IMR-90 (cell line): ENCODE data around the gene UBE2QL1. TPM values are rescaled to one million over a fixed set of nuclear protein-coding genes. Genes with fewer than 3 reads are reported as not detected.

ENCODE experiments used
- ATAC-seq: fragments of 200-7000 bp; cut with Tn5 transposase; 2 replicates; pipeline ENCODE4 v1.9.1; 2020; ENCODE audit warnings: low read depth, mild to moderate bottlenecking, moderate library complexity
- BruUV-seq: library from RNA; stranded (reverse); fragments of 400-500 nt; replicated peaks from 2 replicates; lab custom pipeline; 2021; lab: Mats Ljungman, UMichigan
- CTCF ChIA-PET: fragments of 300-600 bp; formaldehyde crosslinking; extraction: SDS; loops from one replicate; lab custom pipeline; 2021; ENCODE audit warnings: antibody characterized with exemption; lab: Yijun Ruan, JAX
- POLR2A ChIA-PET: fragments of 300-600 bp; sonication (Branson Sonifier 250); formaldehyde crosslinking; loops from one replicate; lab custom pipeline; 2022; ENCODE audit warnings: antibody characterized with exemption; ENCODE audit not compliant: unreplicated experiment; lab: Charles Lee
- DNase-seq: peaks from one replicate; pipeline ENCODE4 v3.0.0; 2013
- H2AFZ ChIP-seq: replicated peaks from 2 replicates; pipeline ENCODE3; 2013; ENCODE audit warnings: low read length, mild to moderate bottlenecking; ENCODE audit not compliant: poor library complexity
- H2AK5ac ChIP-seq: 2 replicates; pipeline ENCODE4 v1.6.1; 2013; ENCODE audit warnings: low read depth, low read length, inconsistent platforms
- H2AK9ac ChIP-seq: replicated peaks from 2 replicates; pipeline ENCODE3; 2013; ENCODE audit warnings: mild to moderate bottlenecking, low read depth, low read length, moderate library complexity; ENCODE audit not compliant: poor library complexity
- H2BK120ac ChIP-seq: 2 replicates; pipeline ENCODE4 v1.6.1; 2013; ENCODE audit warnings: low read depth, low read length, inconsistent platforms
- H2BK15ac ChIP-seq: 3 replicates; pipeline ENCODE4 v1.6.1; 2013; ENCODE audit warnings: low read depth, low read length, inconsistent platforms
- H2BK20ac ChIP-seq: 2 replicates; pipeline ENCODE4 v1.6.1; 2013; ENCODE audit warnings: low read depth, mild to moderate bottlenecking, inconsistent platforms, low read length, moderate library complexity
- H2BK5ac ChIP-seq: 2 replicates; pipeline ENCODE4 v1.6.1; 2013; ENCODE audit warnings: mild to moderate bottlenecking, low read depth, low read length, inconsistent platforms; ENCODE audit not compliant: poor library complexity, severe bottlenecking
- H3K14ac ChIP-seq: replicated peaks from 2 replicates; pipeline ENCODE4 v1.6.1; 2013; ENCODE audit warnings: low read depth, low read length, inconsistent platforms
- H3K18ac ChIP-seq: 2 replicates; pipeline ENCODE4 v1.6.1; 2013; ENCODE audit warnings: low read depth, low read length, control low read depth
- H3K23ac ChIP-seq: 2 replicates; pipeline ENCODE4 v1.6.1; 2013; ENCODE audit warnings: low read depth, low read length, inconsistent platforms
- H3K27ac ChIP-seq: 2 replicates; pipeline ENCODE4 v1.5.1; 2013; ENCODE audit warnings: mild to moderate bottlenecking, control low read depth, low read length; ENCODE audit not compliant: insufficient read depth
- H3K27me3 ChIP-seq: 2 replicates; pipeline ENCODE4 v1.6.1; 2013; ENCODE audit warnings: low read length; ENCODE audit not compliant: control insufficient read depth, insufficient read depth
- H3K36me3 ChIP-seq: 2 replicates; pipeline ENCODE4 v1.6.1; 2013; ENCODE audit warnings: low read length, mixed read lengths; ENCODE audit not compliant: control insufficient read depth, insufficient read depth
- H3K4ac ChIP-seq: 2 replicates; pipeline ENCODE4 v1.6.1; 2013; ENCODE audit warnings: low read depth, low read length, inconsistent platforms
- H3K4me1 ChIP-seq: 2 replicates; pipeline ENCODE4 v1.6.1; 2013; ENCODE audit warnings: low read length, mixed read lengths; ENCODE audit not compliant: control insufficient read depth, insufficient read depth
- H3K4me2 ChIP-seq: 2 replicates; pipeline ENCODE4 v1.6.1; 2013; ENCODE audit warnings: low read depth, mild to moderate bottlenecking, control low read depth, low read length, moderate library complexity
- H3K4me3 ChIP-seq: 2 replicates; pipeline ENCODE4 v1.5.1; 2013; ENCODE audit warnings: low read depth, mild to moderate bottlenecking, control low read depth, low read length, moderate library complexity; ENCODE audit not compliant: insufficient read depth
- H3K56ac ChIP-seq: 2 replicates; pipeline ENCODE4 v1.6.1; 2013; ENCODE audit warnings: low read length, inconsistent platforms; ENCODE audit not compliant: insufficient read depth; ENCODE audit errors: extremely low read depth
- H3K79me1 ChIP-seq, 2 experiments: 2 replicates each; pipeline ENCODE4 v1.6.1; 2013; ENCODE audit warnings: low read length in 2 of 2, inconsistent platforms in 1 of 2, low read depth in 1 of 2
- H3K9ac ChIP-seq: 2 replicates; pipeline ENCODE4 v1.6.1; 2013; ENCODE audit warnings: low read depth, low read length, control low read depth
- H3K9me1 ChIP-seq: 2 replicates; pipeline ENCODE4 v1.6.1; 2013; ENCODE audit warnings: low read length, inconsistent platforms; ENCODE audit not compliant: insufficient read depth
- H3K9me3 ChIP-seq: 2 replicates; pipeline ENCODE4 v1.6.1; 2013; ENCODE audit warnings: low read length; ENCODE audit not compliant: control insufficient read depth, insufficient read depth
- H4K20me1 ChIP-seq: 2 replicates; pipeline ENCODE4 v1.6.1; 2013; ENCODE audit warnings: low read length, inconsistent platforms; ENCODE audit not compliant: insufficient read depth
- H4K5ac ChIP-seq: 2 replicates; pipeline ENCODE4 v1.6.1; 2013; ENCODE audit warnings: mild to moderate bottlenecking, low read depth, low read length, control low read depth
- H4K8ac ChIP-seq, 2 experiments: 2 replicates each; pipeline ENCODE4 v1.6.1; 2013; ENCODE audit warnings: low read depth in 2 of 2, low read length in 2 of 2, control low read depth in 1 of 2, inconsistent platforms in 1 of 2
- H4K91ac ChIP-seq: 2 replicates; pipeline ENCODE4 v1.6.1; 2013; ENCODE audit warnings: low read depth, low read length, inconsistent platforms; ENCODE audit not compliant: insufficient read depth
- BHLHE40 ChIP-seq: fragments of 150-350 bp; IDR thresholded peaks from 2 replicates; pipeline ENCODE4 v1.6.1; 2016; ENCODE audit warnings: mild to moderate bottlenecking, low read depth, low read length
- CEBPB ChIP-seq: IDR thresholded peaks from 2 replicates; pipeline ENCODE4 v1.6.1; 2012; ENCODE audit warnings: low read depth, low read length, improper control_type of control experiment
- CTCF ChIP-seq: conservative IDR thresholded peaks from 2 replicates; pipeline ENCODE4 v1.5.1; 2012; ENCODE audit warnings: mild to moderate bottlenecking, low read depth, low read length, improper control_type of control experiment
- ELK1 ChIP-seq: fragments of 150-350 bp; IDR thresholded peaks from 2 replicates; pipeline ENCODE4 v1.6.1; 2016; ENCODE audit warnings: low read depth, mild to moderate bottlenecking, low read length, moderate library complexity, borderline replicate concordance
- FOS ChIP-seq: fragments of 150-350 bp; IDR thresholded peaks from 2 replicates; pipeline ENCODE4 v1.6.1; 2016; ENCODE audit warnings: low read depth, low read length
- MAFK ChIP-seq: IDR thresholded peaks from 2 replicates; pipeline ENCODE4 v1.6.1; 2012; ENCODE audit warnings: low read depth, low read length, improper control_type of control experiment
- MAZ ChIP-seq: IDR thresholded peaks from 2 replicates; pipeline ENCODE4 v1.6.1; 2012; ENCODE audit warnings: low read depth, mild to moderate bottlenecking, low read length, improper control_type of control experiment, moderate library complexity, borderline replicate concordance
- MXI1 ChIP-seq: IDR thresholded peaks from 2 replicates; pipeline ENCODE4 v1.6.1; 2012; ENCODE audit warnings: low read depth, mild to moderate bottlenecking, low read length, moderate library complexity, borderline replicate concordance
- NFE2L2 ChIP-seq: fragments of 150-350 bp; IDR thresholded peaks from 2 replicates; pipeline ENCODE4 v1.6.1; 2016; ENCODE audit warnings: low read depth, mild to moderate bottlenecking, low read length
- POLR2A ChIP-seq: IDR thresholded peaks from 2 replicates; pipeline ENCODE4 v1.6.1; 2012; ENCODE audit warnings: mild to moderate bottlenecking, low read depth, low read length
- RAD21 ChIP-seq: IDR thresholded peaks from 2 replicates; pipeline ENCODE4 v1.6.1; 2012; ENCODE audit warnings: low read length, improper control_type of control experiment
- RCOR1 ChIP-seq: IDR thresholded peaks from 2 replicates; pipeline ENCODE4 v1.6.1; 2012; ENCODE audit warnings: mild to moderate bottlenecking, low read length, improper control_type of control experiment; ENCODE audit not compliant: insufficient replicate concordance
- RFX5 ChIP-seq: IDR thresholded peaks from 2 replicates; pipeline ENCODE4 v1.8.0; 2012; ENCODE audit warnings: low read depth, mild to moderate bottlenecking, low read length, moderate library complexity
- SMC3 ChIP-seq: fragments of 150-350 bp; IDR thresholded peaks from 2 replicates; pipeline ENCODE4 v1.6.1; 2016; ENCODE audit warnings: low read depth, mild to moderate bottlenecking, antibody characterized with exemption, low read length, moderate library complexity
- USF2 ChIP-seq: fragments of 150-350 bp; IDR thresholded peaks from 2 replicates; pipeline ENCODE4 v1.6.1; 2017; ENCODE audit warnings: mild to moderate bottlenecking, antibody characterized with exemption, low read length, low read depth
- WGBS, 2 experiments: methylation state at CpG; one replicate each; pipeline versions ENCODE4 v1.1.5 to v1.1.7; 2013; ENCODE audit warnings: missing lambda C conversion rate in 2 of 2; ENCODE audit not compliant: insufficient read length in 1 of 2; ENCODE audit errors: extremely low coverage in 2 of 2; 5-methylcytosine and 5-hydroxymethylcytosine counted together
- dilution Hi-C: fragments of 300-500 bp; cut with HindIII; formaldehyde crosslinking; loops from one replicate; pipeline ENCODE4 v1.14.3; 2018; ENCODE audit warnings: low sequenced_read_pairs; ENCODE audit not compliant: unreplicated experiment
- in situ Hi-C: fragments of 300-500 bp; cut with MboI; formaldehyde crosslinking; loops from 3 replicates; pipeline ENCODE4 v1.14.3; 2019; ENCODE audit warnings: low sequenced_read_pairs, inconsistent platforms, mixed read lengths
- intact Hi-C: fragments of 100-400 bp; cut with micrococcal nuclease; formaldehyde crosslinking; loops from 2 replicates; pipeline ENCODE4 v1.10.0; 2022
- polyA plus RNA-seq, 3 experiments: library from polyadenylated mRNA; depleted of rRNA; stranded (reverse); fragments of >200 nt; gene quantifications; 2 replicates each; pipeline ENCODE4 v1.2.3, GENCODE V29; 2012; ENCODE audit warnings: low replicate concordance in 1 of 3
- total RNA-seq: library from RNA; depleted of rRNA; stranded (reverse); fragments of >200 nt; gene quantifications from 2 replicates; pipeline ENCODE4 v1.2.3, GENCODE V29; 2012

Gene UBE2QL1
- total and polyA plus RNA-seq, 2 of the 4 experiments (the other 2 are of a cell fraction), result not detected

- Histone ChIP-seq H3K9me3 (no peaks in the 10 kb centered on the region), H3K27ac (no peak overlapping the region), H4K8ac (no peak overlapping the region), H3K23ac (no peak overlapping the region), H3K36me3 (no peaks in the 10 kb centered on the region), H3K79me1 (no peaks in the 10 kb centered on the region), H2BK15ac (no peak overlapping the region), H2AK9ac (no peak overlapping the region), H3K4ac (no peak overlapping the region), H2BK120ac (no peak overlapping the region), H3K9ac (no peak overlapping the region), H3K4me3 (no peak overlapping the region), H4K5ac (no peak overlapping the region), H3K14ac (no peak overlapping the region), H3K56ac (no peak overlapping the region), H4K91ac (no peak overlapping the region), H4K20me1 (no peaks in the 10 kb centered on the region), H3K4me1 (no peaks in the 10 kb centered on the region), H2AK5ac (no peak overlapping the region), H3K27me3 (peaks cover 9% of the 10 kb centered on the region), H3K9me1 (no peaks in the 10 kb centered on the region), H2BK5ac (no peak overlapping the region), H3K18ac (no peak overlapping the region), H2AFZ (no peak overlapping the region), H3K4me2 (no peak overlapping the region), H2BK20ac (no peak overlapping the region)
- in situ Hi-C loops (no loop called here), dilution Hi-C loops (no loop called here), intact Hi-C loops (no loop called here)
- TF ChIP-seq MAFK (no peak), ELK1 (no peak), RFX5 (no peak), RAD21 (no peak), MAZ (no peak), RCOR1 (no peak), NFE2L2 (no peak), CTCF (no peak), MXI1 (no peak), USF2 (no peak), POLR2A (no peak), CEBPB (no peak), FOS (no peak), SMC3 (no peak), BHLHE40 (no peak)
- ATAC-seq (no peak), DNase-seq (no peak)
- CTCF ChIA-PET, result interaction anchor here (0.6 kb wide), 1 partner anchor 1014 kb away, joined by 3 read pairs; no protein-coding TSS in a partner anchor
- no TSS peak for BruUV-seq
- POLR2A ChIA-PET, result no interaction called here
- WGBS, 2 experiments, result no CpG with 5 or more reads among the region's 5 CpGs
Observed at GRCh38 chr5:6457592-6457991, 8.9 kb downstream of the UBE2QL1 start.
